NCI-H1092 treated with DMSO at 0.1 percent for 48 hours (cell line): ENCODE results near the gene TMEM256.
A peak's percentile ranks its signal among the peaks of the same experiment; 100 is the strongest.

Experiments
- DNase-seq: peaks from one replicate; lab custom pipeline; 2025; lab: John Stamatoyannopoulos, UW

The TMEM256 gene

DNA sequence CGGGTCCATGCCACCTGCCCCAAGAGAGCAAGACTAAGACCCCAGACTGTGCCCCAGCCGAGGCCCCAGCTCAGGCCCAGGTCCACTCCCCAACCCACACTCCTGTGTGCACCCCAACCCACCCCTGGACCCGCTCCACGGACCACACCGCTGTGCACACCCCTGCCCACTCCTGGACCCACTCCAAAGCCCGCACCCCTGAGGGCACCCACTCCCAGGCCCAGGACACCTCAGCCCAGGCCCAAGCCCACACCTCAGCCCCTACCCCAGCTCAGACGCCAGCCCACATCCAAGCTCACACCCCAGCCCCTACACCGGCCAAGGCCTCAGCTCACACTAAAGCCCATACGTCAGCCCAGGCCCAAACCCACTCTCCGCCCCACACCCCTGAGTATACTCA, 25.8 kb upstream of the TMEM256 start:
- DNase-seq, result no peak

- no peak for DNase-seq
Measured at GRCh38 chr17:7428557-7428956, 24.7 kb upstream of the TMEM256 start, which contains the start of gene SPEM3. TSS of gene SPEM3 (plus strand) at chr17:7428857. CDS start at chr17:7428903, 46 bp downstream.

DNA sequence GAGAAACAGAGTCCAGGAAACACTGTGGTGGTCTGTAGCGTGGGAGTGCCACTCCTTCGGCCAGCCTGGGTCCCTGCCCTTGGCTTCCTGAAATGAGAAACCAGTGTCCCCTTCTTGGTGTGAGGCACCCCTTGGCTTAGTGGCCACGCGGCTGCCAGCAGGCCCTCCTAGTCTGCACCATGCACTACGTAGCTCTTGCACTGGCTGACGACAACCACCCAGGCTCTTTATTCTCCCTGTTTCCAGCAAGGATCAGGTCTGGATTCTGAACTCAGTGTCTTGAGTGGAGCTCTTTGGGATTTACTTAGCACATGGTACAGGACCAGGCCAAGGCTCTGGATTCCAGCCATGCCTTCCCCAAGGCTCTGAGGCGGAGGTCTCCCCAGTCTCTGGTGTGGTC, 23.7 kb upstream of the TMEM256 start:
- DNase-seq, result no peak

DNA sequence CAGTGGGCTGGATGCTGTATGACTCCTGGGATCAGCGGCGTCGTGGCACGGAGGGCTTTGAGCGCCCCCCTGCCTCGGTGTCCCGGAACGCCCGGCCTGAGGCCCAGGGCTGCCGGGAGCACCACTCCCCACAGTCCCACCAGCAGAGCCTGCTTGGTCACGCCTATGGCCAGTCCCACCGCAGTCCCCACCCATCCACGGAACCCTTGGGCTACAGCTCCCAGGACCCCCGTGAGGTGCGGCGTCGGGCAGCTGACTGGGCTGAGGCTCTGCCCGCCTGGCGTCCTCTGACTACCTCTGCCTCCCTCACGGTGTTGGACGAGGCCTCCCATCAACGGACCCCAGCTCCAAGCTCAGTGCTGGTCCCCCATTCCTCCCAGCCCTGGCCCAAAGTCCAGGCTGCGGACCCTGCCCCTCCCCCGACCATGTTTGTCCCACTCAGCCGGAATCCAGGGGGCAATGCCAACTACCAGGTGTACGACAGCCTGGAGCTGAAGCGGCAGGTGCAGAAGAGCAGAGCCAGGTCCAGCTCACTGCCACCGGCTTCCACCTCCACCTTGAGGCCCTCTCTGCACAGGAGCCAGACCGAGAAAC, 23.1 kb upstream of the TMEM256 start:
- no peak for DNase-seq

DNA sequence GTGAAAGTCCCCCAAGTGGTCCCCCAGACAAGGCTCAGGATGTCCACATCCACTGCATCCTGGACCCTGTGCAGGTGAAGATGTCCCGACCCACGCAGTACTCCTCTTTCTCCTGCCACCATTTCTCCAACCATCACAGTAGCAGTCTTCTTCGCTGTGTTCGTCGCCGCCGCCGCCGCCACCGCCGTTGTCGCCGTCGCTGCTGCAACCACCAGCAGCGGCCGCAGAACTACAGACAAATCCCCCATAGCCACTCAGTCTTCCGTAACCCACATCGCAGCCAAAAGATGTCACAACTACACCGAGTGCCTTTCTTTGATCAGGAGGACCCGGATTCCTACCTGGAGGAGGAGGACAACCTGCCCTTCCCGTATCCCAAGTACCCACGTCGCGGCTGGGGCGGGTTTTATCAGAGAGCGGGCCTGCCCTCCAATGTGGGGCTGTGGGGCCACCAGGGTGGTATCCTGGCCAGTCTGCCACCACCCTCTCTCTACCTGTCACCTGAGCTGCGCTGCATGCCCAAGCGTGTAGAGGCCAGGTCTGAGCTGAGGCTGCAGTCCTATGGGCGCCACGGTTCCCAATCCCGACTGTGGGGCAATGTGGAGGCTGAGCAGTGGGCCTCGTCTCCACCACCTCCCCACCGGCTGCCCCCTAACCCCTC, 22.4 kb upstream of the TMEM256 start:
- DNase-seq, result no peak

DNA sequence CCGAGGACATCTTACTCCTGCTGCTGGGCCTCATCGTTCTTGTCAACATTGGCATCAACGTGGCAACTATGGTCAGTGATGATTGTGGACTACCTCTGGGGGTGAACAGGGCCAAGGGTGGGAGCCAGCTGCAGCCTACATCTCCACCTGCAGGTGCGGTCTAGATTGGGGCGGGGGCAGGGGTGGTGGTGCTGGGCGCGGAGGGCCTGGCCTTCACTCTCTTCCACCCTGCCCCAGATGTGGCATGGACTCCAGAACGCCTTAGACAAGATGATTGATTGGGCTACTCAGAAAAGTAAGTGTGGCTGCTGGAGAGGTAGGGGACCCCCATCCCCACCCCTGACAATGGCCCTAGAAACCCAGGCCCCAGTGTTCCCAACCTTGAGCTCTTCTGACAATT, 21.9 kb upstream of the TMEM256 start:
- no peak for DNase-seq

- no peak for DNase-seq
Measured at GRCh38 chr17:7425316-7425715, 21.4 kb upstream of the TMEM256 start, which contains the start of gene SPEM2. TSS of gene SPEM2 (plus strand) at chr17:7425616. CDS start at chr17:7425689, 73 bp downstream.

- DNase-seq, result peak; percentile 25
Measured at GRCh38 chr17:7423679-7424078, 19.8 kb upstream of the TMEM256 start.

- DNase-seq, result no peak
Measured at GRCh38 chr17:7421186-7421585, 17.3 kb upstream of the TMEM256 start.

GRCh38 chr17:7419819-7420610, 16.1 kb upstream of the TMEM256 start, which contains the start of gene SPEM1:
TSS of gene SPEM1 (plus strand) at chr17:7420324. CDS start at chr17:7420385, 61 bp downstream.
- DNase-seq, result no peak

DNA sequence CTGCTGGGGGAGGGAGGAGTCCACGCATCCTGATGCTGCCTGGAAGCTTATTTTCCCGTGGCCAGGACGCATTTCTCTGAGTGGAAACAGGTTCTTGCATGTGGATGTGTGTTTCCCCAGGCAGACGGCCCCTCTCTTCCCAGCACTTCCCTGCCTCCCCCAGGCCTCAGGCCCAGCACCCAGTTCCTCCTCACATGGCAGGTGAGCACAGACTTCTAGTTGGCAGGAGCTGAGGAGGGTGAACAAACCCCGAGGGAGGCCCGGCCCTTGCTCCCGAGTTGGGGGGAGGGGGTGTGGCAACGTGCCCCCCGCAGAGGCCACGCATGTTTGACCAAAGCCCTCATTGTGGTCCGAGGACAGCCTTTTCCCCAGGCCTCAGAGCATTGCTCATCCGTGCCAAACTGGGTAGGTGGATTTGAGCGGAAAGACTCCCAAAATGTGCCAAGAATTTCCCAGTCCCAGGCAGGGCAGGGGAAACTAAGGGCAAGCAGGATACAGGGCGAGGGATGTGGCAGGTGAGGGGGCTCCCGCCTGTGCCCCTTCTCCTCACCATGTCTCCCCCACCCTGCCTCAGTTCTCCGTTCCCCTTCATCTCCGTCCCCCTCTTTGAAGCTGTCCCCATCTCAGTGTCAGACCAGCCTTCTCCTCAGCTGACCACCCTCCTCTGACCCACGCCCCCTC, 14.7 kb upstream of the TMEM256 start:
- no peak for DNase-seq

DNA sequence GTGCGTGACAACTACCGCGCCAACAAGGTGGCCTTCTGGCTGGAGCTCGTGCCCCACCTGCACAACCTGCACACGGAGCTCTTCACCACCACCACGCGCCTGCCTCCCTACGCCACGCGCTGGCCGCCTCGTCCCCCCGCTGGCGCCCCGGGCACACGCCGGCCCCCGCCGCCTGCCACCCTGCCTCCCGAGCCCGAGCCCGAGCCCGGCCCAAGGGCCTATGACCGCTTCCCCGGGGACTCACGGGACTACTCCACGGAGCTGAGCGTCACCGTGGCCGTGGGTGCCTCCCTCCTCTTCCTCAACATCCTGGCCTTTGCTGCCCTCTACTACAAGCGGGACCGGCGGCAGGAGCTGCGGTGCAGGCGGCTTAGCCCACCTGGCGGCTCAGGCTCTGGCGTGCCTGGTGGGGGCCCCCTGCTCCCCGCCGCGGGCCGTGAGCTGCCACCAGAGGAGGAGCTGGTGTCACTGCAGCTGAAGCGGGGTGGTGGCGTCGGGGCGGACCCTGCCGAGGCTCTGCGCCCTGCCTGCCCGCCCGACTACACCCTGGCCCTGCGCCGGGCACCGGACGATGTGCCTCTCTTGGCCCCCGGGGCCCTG, 13.3 kb upstream of the TMEM256 start:
- no peak for DNase-seq

GRCh38 chr17:7416323-7416722, 12.4 kb upstream of the TMEM256 start:
- DNase-seq, result no peak

DNA sequence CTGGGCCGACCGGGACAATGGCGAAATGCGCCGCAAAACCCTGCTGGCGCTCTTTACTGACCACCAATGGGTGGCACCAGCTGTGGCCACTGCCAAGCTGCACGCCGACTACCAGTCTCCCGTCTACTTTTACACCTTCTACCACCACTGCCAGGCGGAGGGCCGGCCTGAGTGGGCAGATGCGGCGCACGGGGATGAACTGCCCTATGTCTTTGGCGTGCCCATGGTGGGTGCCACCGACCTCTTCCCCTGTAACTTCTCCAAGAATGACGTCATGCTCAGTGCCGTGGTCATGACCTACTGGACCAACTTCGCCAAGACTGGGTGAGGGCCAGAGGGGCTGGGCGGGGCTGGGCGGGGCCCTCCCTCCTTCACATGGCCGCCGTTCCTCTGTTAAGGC, 11.9 kb upstream of the TMEM256 start:
- no peak for DNase-seq

DNA sequence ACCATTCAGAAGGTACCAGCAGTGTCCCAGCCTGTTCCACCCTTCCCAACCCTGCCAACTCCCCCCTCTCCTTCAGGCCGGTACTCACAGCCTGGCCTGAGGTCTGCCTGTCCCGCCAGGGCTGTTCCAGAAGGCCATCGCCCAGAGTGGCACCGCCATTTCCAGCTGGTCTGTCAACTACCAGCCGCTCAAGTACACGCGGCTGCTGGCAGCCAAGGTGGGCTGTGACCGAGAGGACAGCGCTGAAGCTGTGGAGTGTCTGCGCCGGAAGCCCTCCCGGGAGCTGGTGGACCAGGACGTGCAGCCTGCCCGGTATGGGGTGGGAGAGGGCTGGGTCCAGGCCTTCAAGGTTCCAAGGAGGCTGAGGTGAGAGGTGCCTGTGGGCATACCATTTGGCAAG, 10.9 kb upstream of the TMEM256 start:
- no peak for DNase-seq

DNA sequence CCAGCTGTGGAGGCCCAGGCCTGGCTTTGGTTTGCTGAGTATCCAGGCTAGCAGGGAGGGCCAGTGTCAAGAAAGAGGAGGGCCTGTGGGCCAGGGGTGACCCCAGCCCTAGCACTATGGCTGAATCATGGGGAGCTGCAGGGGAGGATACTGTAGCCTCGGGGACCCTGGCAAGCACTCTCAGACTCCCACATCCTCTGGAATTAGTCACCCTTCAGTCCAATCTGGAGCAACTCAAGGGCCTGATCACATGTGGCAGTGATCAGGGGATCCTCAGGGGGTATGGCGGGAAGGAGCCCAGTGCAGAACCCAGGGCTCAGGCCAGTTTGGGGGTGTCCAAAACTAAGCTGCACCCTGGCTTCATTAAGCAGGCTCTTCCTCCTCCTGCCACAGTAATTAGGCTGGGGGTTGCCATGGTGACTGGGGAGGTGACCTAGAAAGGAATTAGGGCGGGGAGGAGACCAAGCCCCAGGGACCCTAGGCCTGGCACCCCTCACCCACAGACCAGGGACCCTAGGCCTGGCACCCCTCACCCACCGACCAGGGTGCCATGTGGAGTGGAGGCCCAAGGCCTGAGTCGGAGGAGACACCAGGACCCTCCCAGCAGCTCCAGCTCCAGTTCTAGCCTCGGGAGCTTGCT, 9.6 kb upstream of the TMEM256 start:
- DNase-seq, result no peak

DNA sequence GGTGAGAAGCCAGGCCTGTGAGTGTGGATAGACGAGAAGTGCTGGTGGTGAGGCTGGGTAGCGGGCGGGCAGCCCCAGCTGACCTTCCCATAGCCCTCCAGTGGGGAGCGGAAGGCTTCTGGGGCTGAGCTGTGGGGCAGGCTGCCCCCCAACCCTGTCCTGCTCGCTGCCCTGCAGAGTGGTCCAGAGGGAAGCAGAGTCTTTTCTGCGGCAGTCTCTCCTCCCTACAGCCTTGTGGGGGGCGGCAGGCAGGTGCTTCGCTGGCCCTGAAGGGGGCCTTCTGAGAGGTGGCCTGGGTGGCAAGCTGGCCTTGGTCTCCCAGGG, 7.5 kb upstream of the TMEM256 start:
- no peak for DNase-seq

DNA sequence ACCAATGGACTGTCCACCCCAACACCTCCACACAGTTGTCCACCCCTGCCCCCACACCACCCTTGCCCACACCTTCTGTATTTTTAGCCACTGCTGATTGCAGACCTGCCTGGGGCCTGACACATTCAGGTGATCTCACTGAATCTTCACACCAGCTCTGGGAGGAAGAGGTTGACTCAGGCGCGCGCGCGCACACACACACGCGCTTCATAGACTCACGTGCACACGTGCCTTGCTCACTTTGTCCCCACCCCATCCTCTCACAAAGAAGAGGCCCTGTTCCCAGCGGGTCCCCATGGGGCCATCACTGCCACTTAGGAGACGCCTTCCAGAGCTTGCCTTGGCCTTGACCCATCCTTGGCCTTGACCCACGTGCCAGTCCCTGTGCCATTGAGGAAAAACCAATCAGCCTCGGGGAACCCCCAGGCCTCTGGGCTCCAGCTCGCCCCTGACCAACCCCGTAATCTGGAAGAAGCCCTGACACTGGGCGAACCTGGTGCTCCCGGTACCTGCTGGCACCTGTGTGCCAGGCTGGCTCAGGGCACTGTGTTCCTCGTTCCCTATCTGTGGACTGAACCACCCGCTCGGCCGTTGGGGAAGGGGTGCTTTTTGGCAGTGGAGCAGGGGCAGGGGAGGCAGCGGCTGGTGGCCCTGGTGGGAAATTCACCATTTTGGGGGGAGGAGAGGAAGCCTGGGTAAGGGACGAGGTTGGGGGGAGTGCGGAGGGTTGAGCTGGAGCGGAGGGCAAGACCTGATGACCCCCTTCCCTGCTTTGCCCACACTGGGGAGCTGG, 6.9 kb upstream of the TMEM256 start:
- no peak for DNase-seq

DNA sequence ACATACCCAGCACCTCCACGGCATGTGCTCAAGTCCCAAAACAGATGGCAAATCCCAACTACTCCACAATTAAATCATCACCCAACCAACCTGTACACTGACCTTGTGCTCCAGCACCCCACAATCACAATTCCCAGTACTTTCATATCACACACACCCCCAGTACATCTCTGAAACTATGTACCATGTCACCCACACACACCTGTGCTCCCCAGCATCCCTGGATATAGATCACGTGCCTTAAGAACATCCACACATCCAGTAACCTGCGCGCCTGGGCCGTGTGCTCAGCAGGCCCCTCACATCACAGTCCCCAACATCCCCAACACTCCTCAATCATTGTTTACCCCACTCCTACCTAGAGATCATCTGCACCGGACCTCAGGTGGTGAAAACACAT, 5.8 kb upstream of the TMEM256 start:
- no peak for DNase-seq

DNA sequence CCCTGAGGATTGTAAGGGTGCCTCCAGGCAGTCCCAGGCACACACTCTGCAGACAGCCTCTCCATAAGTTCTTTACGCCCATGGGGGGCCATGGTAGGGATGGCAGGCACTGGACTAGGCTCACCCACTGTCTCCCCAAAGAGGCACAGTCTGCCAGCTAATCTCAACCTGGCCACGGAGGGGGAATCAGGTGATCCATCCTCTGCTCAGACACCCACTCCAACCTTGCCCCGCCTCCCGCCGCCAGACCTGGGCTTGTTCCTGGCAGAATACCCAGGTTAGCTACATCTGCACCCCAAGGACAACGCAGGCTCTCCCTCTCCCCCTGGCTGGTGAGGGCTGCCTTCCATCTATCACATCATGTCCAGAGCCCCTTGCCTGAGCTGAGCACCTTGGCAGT, 5.0 kb upstream of the TMEM256 start:
- no peak for DNase-seq

GRCh38 chr17:7408252-7408727, 4.4 kb upstream of the TMEM256 start:
- no peak for DNase-seq
